Measurements from ENCODE around the gene HM13.
"Not testable (repeated sequence)": the region's sequence is repeated elsewhere in the genome, so short reads cannot be mapped to it uniquely, and the experiment has no call there.

Gene HM13

GRCh38 chr20:31489152-31489551 is 25.1 kb upstream of the HM13 start:
- no peak for ATAC-seq
- no peak overlapping the region for H3K4me3 Mint-ChIP-seq
- H3K27me3 Mint-ChIP-seq: peaks cover 47% of the 10 kb centered on the region
- H3K4me1 Mint-ChIP-seq: peaks cover 15% of the 10 kb centered on the region
- no peak overlapping the region for H3K27ac Mint-ChIP-seq
- H3K9me3 Mint-ChIP-seq: no peaks in the 10 kb centered on the region
- DNase-seq: no peak

- peaks cover 8% of the 10 kb centered on the region for H3K4me1 Mint-ChIP-seq
- ATAC-seq (no peak), DNase-seq (no peak)
- no peak overlapping the region for H3K4me3 Mint-ChIP-seq
- no peaks in the 10 kb centered on the region for H3K9me3 Mint-ChIP-seq
- peaks cover 44% of the 10 kb centered on the region for H3K27me3 Mint-ChIP-seq
- no peak overlapping the region for H3K27ac Mint-ChIP-seq
Measured at GRCh38 chr20:31490752-31491151, 23.5 kb upstream of the HM13 start.

- H3K27ac Mint-ChIP-seq: no peak overlapping the region
- ATAC-seq (no peak), DNase-seq (no peak)
- no peaks in the 10 kb centered on the region for H3K4me1 Mint-ChIP-seq
- H3K27me3 Mint-ChIP-seq: peaks cover 41% of the 10 kb centered on the region
- H3K9me3 Mint-ChIP-seq: no peaks in the 10 kb centered on the region
- no peak overlapping the region for H3K4me3 Mint-ChIP-seq
Measured at GRCh38 chr20:31494131-31494530, 20.1 kb upstream of the HM13 start.

- Mint-ChIP-seq H3K9me3 (no peaks in the 10 kb centered on the region), H3K4me3 (no peak overlapping the region), H3K27me3 (peaks cover 33% of the 10 kb centered on the region), H3K4me1 (no peaks in the 10 kb centered on the region), H3K27ac (no peak overlapping the region)
- ATAC-seq (no peak), DNase-seq (no peak)
Measured at GRCh38 chr20:31496761-31497295, 17.4 kb upstream of the HM13 start.

- Mint-ChIP-seq H3K27me3 (peaks cover 33% of the 10 kb centered on the region), H3K4me1 (no peaks in the 10 kb centered on the region), H3K9me3 (no peaks in the 10 kb centered on the region), H3K27ac (no peak overlapping the region), H3K4me3 (no peak overlapping the region)
- ATAC-seq (no peak), DNase-seq (no peak)
Measured at GRCh38 chr20:31497838-31498540, 16.3 kb upstream of the HM13 start.

- H3K27ac Mint-ChIP-seq: peak overlapping the region in 1 of 2 donors; percentile 59
- ATAC-seq (no peak), DNase-seq (no peak)
- no peak overlapping the region for H3K4me3 Mint-ChIP-seq
- H3K27me3 Mint-ChIP-seq: peaks cover 34% of the 10 kb centered on the region
- H3K9me3 Mint-ChIP-seq: no peaks in the 10 kb centered on the region
- H3K4me1 Mint-ChIP-seq: no peaks in the 10 kb centered on the region
Measured at GRCh38 chr20:31500527-31500926, 13.7 kb upstream of the HM13 start.

- H3K9me3 Mint-ChIP-seq, H3K4me1 Mint-ChIP-seq, H3K4me3 Mint-ChIP-seq: not testable (repeated sequence)
- ATAC-seq (peak; percentile 97), DNase-seq (peak; percentile 72 to 78)
- H3K27ac Mint-ChIP-seq: peak overlapping the region in 1 of 2 donors; percentile 27
- H3K27me3 Mint-ChIP-seq: peaks cover 22% of the 10 kb centered on the region
Measured at GRCh38 chr20:31502884-31503673, 11.2 kb upstream of the HM13 start.

GRCh38 chr20:31505903-31506302 is 8.3 kb upstream of the HM13 start:
- Mint-ChIP-seq H3K27me3 (peaks cover 33% of the 10 kb centered on the region), H3K4me3 (no peak overlapping the region), H3K4me1 (no peaks in the 10 kb centered on the region), H3K27ac (no peak overlapping the region), H3K9me3 (peaks cover 0 to 7% of the 10 kb centered on the region in 2 donors)
- ATAC-seq (no peak), DNase-seq (no peak)

- H3K27me3 Mint-ChIP-seq: peaks cover 29% of the 10 kb centered on the region
Measured at GRCh38 chr20:31508517-31509244, 5.6 kb upstream of the HM13 start.

GRCh38 chr20:31515072-31515774 is 981 bp downstream of the HM13 start:
- H3K27me3 Mint-ChIP-seq: no peaks in the 10 kb centered on the region
- ATAC-seq (no peak), DNase-seq (no peak)
- no peaks in the 10 kb centered on the region for H3K9me3 Mint-ChIP-seq
- H3K4me3 Mint-ChIP-seq: no peak overlapping the region
- H3K27ac Mint-ChIP-seq: no peak overlapping the region
- H3K4me1 Mint-ChIP-seq: peaks cover 13% of the 10 kb centered on the region

More at GRCh38 chr20:31508517-31509244, 5.6 kb upstream of the HM13 start:
- ATAC-seq: no peak
- no peak for DNase-seq
- Mint-ChIP-seq H3K4me1 (no peaks in the 10 kb centered on the region), H3K9me3 (peaks cover 0 to 7% of the 10 kb centered on the region in 2 donors), H3K27ac (no peak overlapping the region), H3K4me3 (no peak overlapping the region)

GRCh38 chr20:31515775-31516107 is 1.5 kb downstream of the HM13 start:
- no peak overlapping the region for H3K27ac Mint-ChIP-seq
- peaks cover 18% of the 10 kb centered on the region for H3K4me1 Mint-ChIP-seq
- ATAC-seq: no peak
- H3K4me3 Mint-ChIP-seq: no peak overlapping the region
- peak in 1 of 2 donors; percentile 13 for DNase-seq
- no peaks in the 10 kb centered on the region for H3K27me3 Mint-ChIP-seq
- H3K9me3 Mint-ChIP-seq: no peaks in the 10 kb centered on the region

GRCh38 chr20:31516166-31516565 is 1.9 kb downstream of the HM13 start:
- peaks cover 22% of the 10 kb centered on the region for H3K4me1 Mint-ChIP-seq
- DNase-seq: no peak
- no peak overlapping the region for H3K4me3 Mint-ChIP-seq
- ATAC-seq: no peak
- no peak overlapping the region for H3K27ac Mint-ChIP-seq
- no peaks in the 10 kb centered on the region for H3K27me3 Mint-ChIP-seq
- no peaks in the 10 kb centered on the region for H3K9me3 Mint-ChIP-seq

GRCh38 chr20:31516651-31517050 is 2.4 kb downstream of the HM13 start:
- Mint-ChIP-seq H3K4me1 (peaks cover 27% of the 10 kb centered on the region), H3K27me3 (no peaks in the 10 kb centered on the region), H3K9me3 (no peaks in the 10 kb centered on the region), H3K27ac (no peak overlapping the region), H3K4me3 (no peak overlapping the region)
- DNase-seq (peak in 1 of 2 donors; percentile 23), ATAC-seq (peak; percentile 43)

GRCh38 chr20:31517373-31517772 is 3.1 kb downstream of the HM13 start:
- no peaks in the 10 kb centered on the region for H3K27me3 Mint-ChIP-seq
- no peak overlapping the region for H3K27ac Mint-ChIP-seq
- peaks cover 33% of the 10 kb centered on the region for H3K4me1 Mint-ChIP-seq
- no peak for DNase-seq
- H3K4me3 Mint-ChIP-seq: no peak overlapping the region
- H3K9me3 Mint-ChIP-seq: no peaks in the 10 kb centered on the region
- no peak for ATAC-seq

GRCh38 chr20:31521267-31521666 is 7.0 kb downstream of the HM13 start:
- H3K4me1 Mint-ChIP-seq: peaks cover 49% of the 10 kb centered on the region

More at GRCh38 chr20:31521267-31521666, 7.0 kb downstream of the HM13 start:
- peak overlapping the region in 1 of 2 donors; percentile 21 for H3K27ac Mint-ChIP-seq
- not testable (repeated sequence) for H3K4me3 Mint-ChIP-seq, DNase-seq, ATAC-seq, H3K27me3 Mint-ChIP-seq, H3K9me3 Mint-ChIP-seq
